Mesodermal cell (in vitro differentiated cells): ENCODE results near the gene BAIAP2L2.

Source experiments
- H3K27ac ChIP-seq: 2 replicates; pipeline ENCODE4 v1.7.0; 2013; ENCODE audit warnings: mild to moderate bottlenecking, low read depth, low read length, moderate library complexity; ENCODE audit not compliant: severe bottlenecking
- H3K36me3 ChIP-seq: 2 replicates; pipeline ENCODE4 v1.7.1; 2013; ENCODE audit warnings: mild to moderate bottlenecking, low read length, moderate library complexity; ENCODE audit not compliant: control insufficient read depth, insufficient read depth
- H3K4me1 ChIP-seq: one replicate; pipeline ENCODE4 v1.7.1; 2013; ENCODE audit warnings: mild to moderate bottlenecking, low read length; ENCODE audit not compliant: insufficient read depth, control insufficient read depth, poor library complexity, severe bottlenecking
- H3K4me3 ChIP-seq: 2 replicates; pipeline ENCODE4 v1.7.0; 2013; ENCODE audit warnings: low read length, control low read depth, mild to moderate bottlenecking; ENCODE audit not compliant: insufficient read depth, poor library complexity, severe bottlenecking; ENCODE audit errors: extremely low read depth
- H3K9me3 ChIP-seq: 2 replicates; pipeline ENCODE4 v1.7.1; 2013; ENCODE audit warnings: mild to moderate bottlenecking, low read length, moderate library complexity; ENCODE audit not compliant: control insufficient read depth
- WGBS, 2 experiments: methylation state at CpG; one replicate each; pipeline ENCODE4 v1.1.5; 2013; ENCODE audit warnings: missing lambda C conversion rate in 2 of 2; ENCODE audit not compliant: insufficient coverage in 2 of 2; 5-methylcytosine and 5-hydroxymethylcytosine counted together

BAIAP2L2 gene

DNA sequence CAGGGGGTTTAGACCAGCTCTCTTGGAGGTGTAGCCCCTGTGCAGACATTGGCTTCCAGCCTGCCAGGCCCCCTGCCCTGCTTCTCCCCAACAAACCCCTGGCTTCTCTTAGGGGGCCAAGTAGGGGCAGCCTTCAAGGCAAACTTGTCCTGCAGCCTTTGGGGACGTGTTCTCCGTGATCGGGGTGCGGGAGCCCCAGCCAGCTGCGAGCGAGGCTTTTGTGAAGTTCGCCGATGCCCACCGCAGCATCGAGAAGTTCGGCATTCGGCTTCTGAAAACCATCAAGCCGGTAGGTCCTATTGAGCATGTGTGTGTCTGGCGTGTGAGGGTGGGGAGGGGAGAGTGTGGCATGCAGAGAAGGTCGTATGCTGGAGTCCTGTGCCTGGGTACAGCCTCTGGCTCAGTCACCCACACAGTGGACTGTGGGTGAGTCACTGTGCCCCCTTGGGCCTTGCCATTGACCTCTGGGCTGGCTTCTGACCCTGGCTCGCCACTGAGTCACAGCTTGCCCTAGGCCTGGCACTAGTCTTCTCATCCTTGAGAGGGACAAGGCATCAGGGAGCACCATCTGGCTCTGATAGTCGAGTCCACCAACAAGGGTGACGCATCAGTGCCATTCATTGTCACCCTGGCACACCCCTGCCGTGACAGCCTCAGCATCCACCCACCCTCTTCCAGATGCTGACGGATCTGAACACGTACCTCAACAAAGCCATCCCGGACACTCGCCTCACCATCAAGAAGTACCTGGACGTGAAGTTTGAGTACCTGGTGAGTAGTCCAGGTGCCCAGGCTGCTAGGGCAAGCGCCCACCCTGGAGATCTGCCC lies 37.9 kb downstream of the BAIAP2L2 start:
- WGBS, 2 experiments: 96 to 99% methylated on average over 25 of the region's 25 CpGs
- Histone ChIP-seq H3K9me3 (no peaks in the 10 kb centered on the region), H3K4me1 (peaks cover 4% of the 10 kb centered on the region), H3K4me3 (no peak overlapping the region), H3K36me3 (peaks cover 9% of the 10 kb centered on the region), H3K27ac (no peak overlapping the region)

DNA sequence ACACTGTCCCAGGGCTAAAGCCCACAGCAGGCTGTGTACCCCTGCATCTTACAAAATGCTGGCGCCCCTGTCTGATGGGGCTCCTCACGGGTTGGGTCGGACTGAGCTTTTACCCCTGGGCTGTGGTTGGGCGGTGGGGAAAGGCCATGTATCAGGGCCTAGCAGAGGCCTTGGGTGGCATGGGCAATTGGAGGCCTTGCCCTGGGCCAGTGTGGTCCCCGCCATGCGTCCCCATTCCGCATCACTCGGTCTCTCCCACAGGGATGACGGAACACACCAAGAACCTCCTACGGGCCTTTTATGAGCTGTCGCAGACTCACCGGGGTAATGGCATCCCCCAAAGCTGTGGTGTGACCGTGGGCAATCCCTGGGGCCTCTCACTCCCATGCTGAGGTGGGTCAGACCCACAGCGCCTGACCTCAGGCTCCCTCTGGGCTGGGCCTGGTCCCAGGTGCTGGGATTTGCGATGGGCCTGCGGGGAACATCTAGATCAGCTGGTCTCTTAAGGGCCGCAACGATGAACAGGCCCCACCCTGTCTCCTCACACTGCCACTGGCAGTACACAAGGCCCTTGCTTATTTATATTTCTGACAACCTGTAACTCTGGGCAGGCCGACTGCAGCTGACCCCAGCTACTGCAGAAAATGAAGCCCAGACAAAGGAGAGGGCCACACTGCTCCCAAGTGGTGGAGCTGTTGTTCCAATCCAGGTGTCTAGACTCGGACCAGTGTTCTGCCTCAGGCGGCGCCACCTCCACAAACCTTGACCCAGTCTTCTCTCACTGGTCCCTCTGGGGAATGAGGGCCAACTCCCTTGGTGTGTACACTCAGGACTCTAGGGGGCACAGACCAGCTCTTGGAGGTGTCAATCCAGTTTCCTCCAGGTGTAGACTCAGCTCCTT lies 38.8 kb downstream of the BAIAP2L2 start:
- peaks cover 4% of the 10 kb centered on the region for H3K4me1 ChIP-seq
- no peak overlapping the region for H3K27ac ChIP-seq
- no peak overlapping the region for H3K4me3 ChIP-seq
- WGBS, 2 experiments: 94 to 98% methylated on average over 18 to 21 of the region's 22 CpGs
- no peaks in the 10 kb centered on the region for H3K9me3 ChIP-seq
- H3K36me3 ChIP-seq: peaks cover 9% of the 10 kb centered on the region

DNA sequence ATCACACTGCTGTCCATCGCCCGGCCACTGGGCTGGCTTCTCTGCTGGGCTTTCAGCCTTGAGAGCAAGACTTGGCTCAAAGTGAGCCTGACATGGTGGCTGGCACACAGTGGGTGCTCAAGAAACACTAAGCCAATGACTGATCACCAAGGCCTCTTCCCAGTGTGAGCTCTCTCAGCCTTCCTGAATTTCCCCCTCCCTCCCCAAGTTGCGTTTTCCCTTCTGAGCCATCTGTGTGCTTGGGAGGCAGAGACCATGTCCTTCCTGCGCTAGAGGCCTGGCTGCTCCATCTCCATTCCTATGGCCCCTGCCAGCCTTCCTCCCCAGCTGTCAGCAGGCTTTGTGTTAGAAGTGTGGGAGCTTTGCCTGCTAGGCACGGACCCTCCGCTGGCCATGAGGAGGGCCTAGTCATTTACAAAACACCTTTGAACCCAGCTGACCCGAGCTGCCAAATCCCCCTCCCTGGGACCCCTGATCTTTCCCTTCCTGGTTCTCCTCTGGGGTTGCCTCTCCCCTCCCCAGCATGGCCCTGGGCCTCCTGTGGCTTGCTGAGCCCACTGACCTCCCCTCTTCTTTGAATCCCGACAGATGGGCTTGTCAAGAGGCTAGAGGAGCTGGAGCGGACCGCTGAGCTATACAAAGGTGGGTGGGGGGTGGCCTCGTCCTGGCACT lies 40.1 kb downstream of the BAIAP2L2 start:
- 86 to 88% methylated on average over 5 to 6 of the region's 11 CpGs for WGBS, 2 experiments
- Histone ChIP-seq H3K4me1 (peaks cover 2% of the 10 kb centered on the region), H3K27ac (no peak overlapping the region), H3K4me3 (no peak overlapping the region), H3K36me3 (peaks cover 9% of the 10 kb centered on the region), H3K9me3 (no peaks in the 10 kb centered on the region)

DNA sequence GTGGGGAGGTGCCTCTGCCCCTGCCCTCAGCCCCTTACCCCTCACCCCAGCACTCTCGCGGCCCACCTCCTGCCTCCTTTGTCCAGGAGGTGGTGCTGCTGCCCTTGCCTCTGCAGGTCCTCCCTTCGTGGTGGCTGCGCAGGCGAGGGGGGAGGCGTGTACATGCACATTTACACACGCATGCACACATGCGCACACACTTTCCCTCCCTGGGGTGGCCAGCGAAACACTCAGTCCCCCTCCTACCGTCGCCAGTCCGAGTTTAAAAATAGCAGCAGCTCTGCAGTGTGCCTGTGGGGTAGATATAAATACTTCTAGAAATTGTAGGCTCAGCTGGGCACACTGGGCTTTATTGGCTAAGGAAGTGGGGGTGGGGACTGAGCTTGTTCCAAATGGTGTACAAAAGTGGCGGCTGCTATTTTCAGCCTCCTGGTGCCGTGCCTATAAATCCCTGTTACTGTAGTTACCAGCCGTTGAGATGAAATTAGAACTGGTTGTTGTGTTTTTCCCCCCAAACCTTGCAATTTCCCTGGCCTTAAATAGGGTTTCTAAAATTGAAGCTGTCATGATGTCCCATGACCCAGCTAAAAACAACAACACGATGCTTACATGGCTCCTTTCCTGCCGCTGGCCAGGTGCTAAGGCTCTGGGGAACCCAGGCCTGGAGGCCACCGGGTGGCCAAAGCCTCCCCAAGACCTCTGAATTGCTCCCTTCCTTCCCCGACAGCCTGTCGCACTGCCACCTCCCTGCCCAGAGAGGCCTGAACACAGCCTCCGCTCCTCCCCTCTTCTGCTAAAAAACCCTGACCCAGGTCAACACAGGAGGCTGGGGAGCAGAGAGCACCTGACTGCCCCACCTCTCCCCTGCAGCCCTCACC lies 40.9 kb downstream of the BAIAP2L2 start:
- peaks cover 14% of the 10 kb centered on the region for H3K36me3 ChIP-seq
- no peaks in the 10 kb centered on the region for H3K4me1 ChIP-seq
- no peak overlapping the region for H3K27ac ChIP-seq
- H3K9me3 ChIP-seq: no peaks in the 10 kb centered on the region
- 86 to 88% methylated on average over 9 to 14 of the region's 21 CpGs for WGBS, 2 experiments
- no peak overlapping the region for H3K4me3 ChIP-seq

DNA sequence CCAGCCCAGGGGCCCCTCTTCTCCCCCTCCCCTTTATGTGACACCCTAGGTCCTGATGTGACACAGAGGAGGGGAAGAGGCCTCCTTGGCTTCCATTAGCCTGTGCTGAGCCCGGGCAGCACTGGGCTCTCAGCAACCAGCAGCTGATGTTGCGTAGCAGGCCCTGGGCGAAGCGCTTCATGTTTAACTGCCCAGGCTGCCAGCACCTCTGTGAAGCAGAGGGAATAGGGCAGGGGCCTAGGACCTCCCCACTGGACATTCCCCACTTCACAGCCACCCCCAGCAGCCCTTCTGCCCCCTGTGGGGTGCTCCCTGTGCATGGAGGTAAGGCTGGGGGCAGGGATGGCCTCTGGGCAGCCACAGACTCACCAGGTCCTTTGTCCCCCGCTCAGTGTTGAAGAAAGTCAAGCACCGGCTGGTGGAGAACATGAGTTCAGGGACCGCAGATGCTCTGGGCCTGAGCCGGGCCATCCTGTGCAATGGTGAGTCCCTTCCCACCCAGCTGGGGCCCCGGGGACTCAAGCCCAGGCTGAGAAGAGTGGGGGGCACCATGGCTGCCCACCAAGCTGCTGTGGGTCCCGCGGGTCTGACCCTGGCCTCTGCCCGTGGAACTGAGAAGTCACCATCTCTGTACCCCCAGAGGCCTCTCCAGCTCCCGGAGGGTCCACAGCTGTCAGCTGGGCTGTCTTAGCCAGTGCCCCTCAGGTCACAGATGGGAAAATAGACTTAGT lies 41.7 kb downstream of the BAIAP2L2 start:
- Histone ChIP-seq H3K4me1 (no peaks in the 10 kb centered on the region), H3K36me3 (peaks cover 14% of the 10 kb centered on the region), H3K9me3 (no peaks in the 10 kb centered on the region), H3K27ac (no peak overlapping the region), H3K4me3 (no peak overlapping the region)
- 92 to 97% methylated on average over 9 to 11 of the region's 13 CpGs for WGBS, 2 experiments

DNA sequence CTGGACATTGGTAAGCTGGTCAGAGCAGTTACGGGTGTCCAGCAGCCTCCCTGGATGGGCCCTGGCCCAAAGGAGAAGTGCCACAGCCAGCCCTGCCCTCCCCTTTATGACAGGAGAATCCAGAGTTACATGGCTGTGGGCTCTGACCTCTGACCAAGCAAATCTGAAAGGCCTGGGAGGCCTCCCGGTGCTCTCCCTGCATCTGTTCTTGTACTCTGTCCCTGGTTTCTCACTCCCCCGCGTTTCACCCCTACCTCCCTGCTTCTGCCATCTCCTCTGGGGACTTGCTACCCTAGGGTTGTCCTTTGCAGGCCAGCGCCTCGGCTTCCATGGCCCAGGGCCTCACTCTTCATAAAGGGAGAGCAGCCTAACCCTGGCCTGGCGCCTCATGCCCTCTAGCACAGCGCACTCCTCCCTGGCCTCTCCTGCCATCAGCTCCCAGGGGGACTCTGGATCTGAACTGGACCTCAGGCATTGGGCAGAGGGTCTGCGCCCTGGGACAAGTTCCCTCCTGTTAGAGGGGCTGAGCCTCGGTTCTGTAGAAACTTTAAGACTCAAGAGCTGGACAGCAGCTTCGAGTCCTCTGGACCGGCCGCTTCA lies 42.6 kb downstream of the BAIAP2L2 start:
- no peaks in the 10 kb centered on the region for H3K4me1 ChIP-seq
- H3K4me3 ChIP-seq: no peak overlapping the region
- 93 to 94% methylated on average over 13 of the region's 13 CpGs for WGBS, 2 experiments
- no peak overlapping the region for H3K27ac ChIP-seq
- peaks cover 8% of the 10 kb centered on the region for H3K36me3 ChIP-seq
- H3K9me3 ChIP-seq: no peaks in the 10 kb centered on the region

DNA sequence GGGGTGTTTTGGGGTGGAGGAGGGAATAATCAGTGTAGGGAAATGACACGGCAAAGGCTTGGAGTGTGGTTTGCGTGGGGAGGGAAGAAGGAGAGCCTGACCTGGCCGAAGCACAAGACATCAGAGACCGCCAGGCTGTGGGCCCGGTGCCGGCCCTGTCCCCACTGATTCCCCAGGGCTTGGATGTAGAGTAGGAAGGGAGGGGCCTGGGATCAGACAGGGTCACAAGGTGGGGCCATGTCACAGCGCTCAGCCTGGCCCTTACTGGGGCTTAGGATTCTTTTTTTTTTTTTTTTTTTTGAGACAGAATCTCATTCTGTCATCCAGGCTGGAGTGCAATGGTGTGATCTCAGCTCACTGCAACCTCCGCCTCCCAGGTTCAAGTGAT lies 43.5 kb downstream of the BAIAP2L2 start:
- Histone ChIP-seq H3K9me3 (no peaks in the 10 kb centered on the region), H3K4me1 (no peaks in the 10 kb centered on the region), H3K4me3 (no peak overlapping the region), H3K36me3 (peaks cover 8% of the 10 kb centered on the region), H3K27ac (no peak overlapping the region)
- WGBS, 2 experiments: 93 to 99% methylated on average over 7 of the region's 8 CpGs

DNA sequence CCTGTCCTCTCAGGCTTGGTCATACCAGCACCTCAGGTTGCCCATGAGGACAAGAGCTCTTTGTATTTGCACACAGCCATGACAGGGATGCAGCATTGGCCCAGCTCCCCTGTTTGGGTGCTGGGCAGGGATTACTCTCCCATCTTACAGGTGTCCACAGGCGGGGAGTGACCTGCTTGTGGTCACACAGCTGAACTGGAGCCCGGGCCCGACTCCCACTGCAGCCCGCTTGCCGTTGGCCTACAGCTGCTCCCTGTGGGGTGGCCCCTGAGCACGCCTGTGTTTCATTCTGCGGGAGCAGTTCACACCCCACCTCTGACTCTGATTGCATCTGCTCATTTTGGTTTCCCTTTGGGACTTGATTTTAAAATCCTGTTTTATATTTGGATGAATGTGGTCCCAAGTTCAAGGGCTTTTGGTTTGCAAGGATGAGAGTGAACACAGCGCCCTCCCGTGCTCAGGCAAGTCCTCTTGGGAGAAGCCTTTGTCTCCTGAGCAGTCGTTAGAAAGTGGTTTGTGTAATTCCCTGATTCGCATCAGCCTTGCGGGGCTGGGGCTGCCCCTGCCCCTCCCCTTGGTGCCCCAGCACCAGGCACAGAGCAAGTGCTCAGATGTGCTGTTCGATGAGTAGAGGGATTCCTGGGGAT lies 44.0 kb downstream of the BAIAP2L2 start:
- WGBS, 2 experiments: 94 to 98% methylated on average over 9 to 10 of the region's 13 CpGs
- no peak overlapping the region for H3K27ac ChIP-seq
- no peaks in the 10 kb centered on the region for H3K4me1 ChIP-seq
- no peak overlapping the region for H3K4me3 ChIP-seq
- H3K9me3 ChIP-seq: no peaks in the 10 kb centered on the region
- H3K36me3 ChIP-seq: peaks cover 8% of the 10 kb centered on the region

DNA sequence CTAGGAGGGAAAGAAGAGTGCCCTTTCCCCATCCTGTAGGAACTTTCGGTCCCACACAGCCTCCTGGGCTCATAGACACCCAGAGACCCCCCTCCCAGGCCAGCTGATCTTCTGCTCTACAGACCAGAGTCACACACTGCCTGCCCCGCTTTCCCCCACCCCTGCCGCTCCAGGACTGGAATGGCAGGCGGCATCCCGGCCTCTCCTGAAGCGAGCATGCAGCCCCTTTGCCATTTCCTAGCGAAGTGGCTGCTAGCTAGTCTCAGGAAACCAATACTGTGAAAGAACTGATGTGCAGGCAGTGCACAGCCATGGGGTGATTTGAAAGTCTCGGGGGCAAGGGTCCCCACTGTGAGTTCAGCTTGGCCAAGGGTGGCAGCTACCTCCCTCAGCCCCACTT lies 44.9 kb downstream of the BAIAP2L2 start:
- H3K27ac ChIP-seq: no peak overlapping the region
- peaks cover 5% of the 10 kb centered on the region for H3K36me3 ChIP-seq
- H3K9me3 ChIP-seq: no peaks in the 10 kb centered on the region
- 96 to 98% methylated on average over 7 to 8 of the region's 8 CpGs for WGBS, 2 experiments
- no peaks in the 10 kb centered on the region for H3K4me1 ChIP-seq
- no peak overlapping the region for H3K4me3 ChIP-seq
